ENCODE data around the gene VIT. TPM values are rescaled to one million over a fixed set of nuclear protein-coding genes. Genes with fewer than 3 reads are reported as not detected.

Gene VIT
- polyA plus RNA-seq, 1 of the 3 experiments (the other 2 are of a cell fraction): not detected

GRCh38 chr2:36680012-36680411, 16.5 kb upstream of the VIT start:
- DNase-seq: no peak
- CTCF ChIA-PET: interaction anchor here (1.2 to 2.3 kb wide), 3 partner anchors 15 to 327 kb away, joined by 4 to 14 read pairs (median 6); no protein-coding TSS in a partner anchor

GRCh38 chr2:36682562-36682961, 13.9 kb upstream of the VIT start:
- H3K4me3 ChIP-seq (ENCODE audit: low read depth in 2 of 2, low read length in 1 of 2): no peak overlapping the region
- H2AFZ ChIP-seq (ENCODE audit: low read depth): no peak overlapping the region
- H3K9ac ChIP-seq: no peak overlapping the region
- no peaks in the 10 kb centered on the region for H3F3A ChIP-seq (replicated peaks; ENCODE audit: insufficient read depth)
- 21% methylated on average over 6 of the region's 6 CpGs for WGBS (ENCODE audit: low lambda C conversion rate)
- H3K27me3 ChIP-seq (ENCODE audit: insufficient read depth): no peaks in the 10 kb centered on the region; the same call in 1 of the 2 replicates
- H3K27ac ChIP-seq (ENCODE audit: low read depth in 2 of 2, low read length in 1 of 2): no peak overlapping the region
- CTCF ChIA-PET: interaction anchor here (0.7 to 1.7 kb wide), 3 partner anchors 18 to 330 kb away, joined by 3 to 5 read pairs (median 4); no protein-coding TSS in a partner anchor
- no peak for DNase-seq
- POLR2A ChIA-PET: no interaction called here
- H3K9me3 ChIP-seq: peaks cover 9% of the 10 kb centered on the region; the same call in 1 of the 2 replicates
- no peaks in the 10 kb centered on the region for H3K36me3 ChIP-seq (replicated peaks in 1 of 2; ENCODE audit: control insufficient read depth in 1 of 2, insufficient read depth in 2 of 2, low read length in 1 of 2)
- no peaks in the 10 kb centered on the region for H3K4me1 ChIP-seq (ENCODE audit: control insufficient read depth in 1 of 2, insufficient read depth in 2 of 2, low read depth in 1 of 2, low read length in 1 of 2)
- H3K79me2 ChIP-seq (ENCODE audit: insufficient read depth): no peaks in the 10 kb centered on the region
- H3K4me2 ChIP-seq: no peak overlapping the region
- H4K20me1 ChIP-seq (ENCODE audit: insufficient read depth): no peaks in the 10 kb centered on the region
- no peaks in the 10 kb centered on the region for H3K9me2 ChIP-seq
- TF ChIP-seq RFX5 (IDR thresholded peaks at IDR 0.05; ENCODE audit: low read length) (no peak), EZH2phosphoT487 (IDR thresholded peaks at IDR 0.05; ENCODE audit: borderline replicate concordance, low read depth) (no peak), USF2 (IDR thresholded peaks at IDR 0.05; ENCODE audit: borderline replicate concordance, low read depth, low read length) (no peak), SIN3A (IDR thresholded peaks at IDR 0.05; ENCODE audit: borderline replicate concordance, low read depth, low read length) (no peak), MAX (IDR thresholded peaks at IDR 0.05; ENCODE audit: low read depth) (no peak), ELF1 (IDR thresholded peaks at IDR 0.05) (no peak), FOXJ3 (CRISPR knock-in tag; IDR thresholded peaks at IDR 0.05) (no peak), IRF3 (IDR thresholded peaks at IDR 0.05; ENCODE audit: low read depth, low read length) (no peak), EP300 (IDR thresholded peaks at IDR 0.05; ENCODE audit: borderline replicate concordance in 1 of 2, low read depth in 1 of 2, low read length in 1 of 2) (no peak), USF1 (IDR thresholded peaks at IDR 0.05; ENCODE audit: borderline replicate concordance, low read depth) (no peak)

More at GRCh38 chr2:36680012-36680411, 16.5 kb upstream of the VIT start:
- POLR2A ChIA-PET: no interaction called here
- H4K20me1 ChIP-seq (ENCODE audit: insufficient read depth): no peaks in the 10 kb centered on the region
- no peak overlapping the region for H3K9ac ChIP-seq
- no peak overlapping the region for H3K27ac ChIP-seq (ENCODE audit: low read depth in 2 of 2, low read length in 1 of 2)
- H3K27me3 ChIP-seq (ENCODE audit: insufficient read depth): no peaks in the 10 kb centered on the region
- no peaks in the 10 kb centered on the region for H3K36me3 ChIP-seq (replicated peaks in 1 of 2; ENCODE audit: control insufficient read depth in 1 of 2, insufficient read depth in 2 of 2, low read length in 1 of 2)
- WGBS (ENCODE audit: low lambda C conversion rate): 19% methylated on average over 2 of the region's 2 CpGs
- H3K4me1 ChIP-seq (ENCODE audit: control insufficient read depth in 1 of 2, insufficient read depth in 2 of 2, low read depth in 1 of 2, low read length in 1 of 2): no peaks in the 10 kb centered on the region
- H2AFZ ChIP-seq (ENCODE audit: low read depth): no peak overlapping the region
- peaks cover 9% of the 10 kb centered on the region; the same call in 1 of the 2 replicates for H3K9me3 ChIP-seq
- TF ChIP-seq REST (IDR thresholded peaks at IDR 0.05; ENCODE audit: low read depth, low read length): no peak
- TF ChIP-seq TCF12 (IDR thresholded peaks at IDR 0.05): no peak
- no peaks in the 10 kb centered on the region for H3K79me2 ChIP-seq (ENCODE audit: insufficient read depth)
- no peak overlapping the region for H3K4me3 ChIP-seq (ENCODE audit: low read depth in 2 of 2, low read length in 1 of 2)
- no peak overlapping the region for H3K4me2 ChIP-seq
- no peaks in the 10 kb centered on the region for H3F3A ChIP-seq (replicated peaks; ENCODE audit: insufficient read depth)
- H3K9me2 ChIP-seq: no peaks in the 10 kb centered on the region

Measured in SK-N-SH (cell line).